Activated T-cell treated with anti-CD3 and anti-CD28 coated beads for 4 hours (primary cell): ENCODE measurements around the gene SRRM1.
"Not testable (repeated sequence)": the region's sequence is repeated elsewhere in the genome, so short reads cannot be mapped to it uniquely, and the experiment has no call there.

ENCODE experiments used
- DNase-seq: peaks from one replicate; pipeline ENCODE4 v3.0.0-alpha.2; 2020

SRRM1 gene

GRCh38 chr1:24717887-24718650 lies 75.0 kb downstream of the SRRM1 start:
- no peak for DNase-seq

GRCh38 chr1:24720152-24720551 lies 77.0 kb downstream of the SRRM1 start:
- no peak for DNase-seq

GRCh38 chr1:24721533-24721932 lies 78.4 kb downstream of the SRRM1 start:
- no peak for DNase-seq

GRCh38 chr1:24722073-24723035 lies 79.3 kb downstream of the SRRM1 start:
- DNase-seq = not testable (repeated sequence)
